HFF-Myc (cell line): Measurements from ENCODE around the gene RAB21.
A peak's percentile ranks its signal among the peaks of the same experiment; 100 is the strongest.
"Not testable (repeated sequence)": the region's sequence is repeated elsewhere in the genome, so short reads cannot be mapped to it uniquely, and the experiment has no call there.

Experiments used
- DNase-seq: peaks from one replicate; pipeline ENCODE4 v3.0.0-alpha.2; 2011; ENCODE audit warnings: low read depth; ENCODE audit errors: extremely low read depth
- H3K4me3 ChIP-seq: replicated peaks from 2 replicates; pipeline ENCODE4 v1.5.1; 2011; ENCODE audit warnings: low read depth, mild to moderate bottlenecking, control low read depth, low read length
- TF ChIP-seq, protein P1 (sequence below): IDR thresholded peaks from 2 replicates; pipeline ENCODE4 v1.5.1; 2012; ENCODE audit warnings: mild to moderate bottlenecking, low read depth, low read length, control low read depth; ENCODE audit errors: missing control alignments

Gene RAB21

DNA sequence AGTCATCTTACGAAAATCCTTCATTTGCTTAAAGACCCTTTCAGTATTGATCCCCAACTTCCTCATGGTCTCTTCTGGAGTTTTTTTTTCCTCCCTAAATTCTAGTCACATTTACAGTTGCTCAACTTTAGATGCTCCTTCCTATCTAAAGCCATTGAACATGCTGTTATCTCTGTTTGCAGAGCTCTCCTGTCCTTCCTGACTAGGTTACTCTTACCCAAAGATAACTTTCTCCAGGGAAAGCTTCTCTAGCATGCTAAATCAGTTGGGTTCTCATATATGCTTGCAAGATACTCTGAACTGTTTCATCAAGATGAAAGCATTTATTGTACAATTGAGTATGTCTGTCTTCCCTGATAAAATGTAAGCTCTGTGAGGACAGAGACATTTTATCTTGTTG, 1.8 kb upstream of the RAB21 start:
- TF ChIP-seq, protein P1, sequence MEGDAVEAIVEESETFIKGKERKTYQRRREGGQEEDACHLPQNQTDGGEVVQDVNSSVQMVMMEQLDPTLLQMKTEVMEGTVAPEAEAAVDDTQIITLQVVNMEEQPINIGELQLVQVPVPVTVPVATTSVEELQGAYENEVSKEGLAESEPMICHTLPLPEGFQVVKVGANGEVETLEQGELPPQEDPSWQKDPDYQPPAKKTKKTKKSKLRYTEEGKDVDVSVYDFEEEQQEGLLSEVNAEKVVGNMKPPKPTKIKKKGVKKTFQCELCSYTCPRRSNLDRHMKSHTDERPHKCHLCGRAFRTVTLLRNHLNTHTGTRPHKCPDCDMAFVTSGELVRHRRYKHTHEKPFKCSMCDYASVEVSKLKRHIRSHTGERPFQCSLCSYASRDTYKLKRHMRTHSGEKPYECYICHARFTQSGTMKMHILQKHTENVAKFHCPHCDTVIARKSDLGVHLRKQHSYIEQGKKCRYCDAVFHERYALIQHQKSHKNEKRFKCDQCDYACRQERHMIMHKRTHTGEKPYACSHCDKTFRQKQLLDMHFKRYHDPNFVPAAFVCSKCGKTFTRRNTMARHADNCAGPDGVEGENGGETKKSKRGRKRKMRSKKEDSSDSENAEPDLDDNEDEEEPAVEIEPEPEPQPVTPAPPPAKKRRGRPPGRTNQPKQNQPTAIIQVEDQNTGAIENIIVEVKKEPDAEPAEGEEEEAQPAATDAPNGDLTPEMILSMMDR, result no peak
- DNase-seq, result no peak
- H3K4me3 ChIP-seq, result no peak overlapping the region

- H3K4me3 ChIP-seq, result peak overlapping the region; percentile 98
- DNase-seq, result no peak
- TF ChIP-seq, protein P1, result no peak
Observed at GRCh38 chr12:71755146-71755892, 656 bp downstream of the RAB21 start.

DNA sequence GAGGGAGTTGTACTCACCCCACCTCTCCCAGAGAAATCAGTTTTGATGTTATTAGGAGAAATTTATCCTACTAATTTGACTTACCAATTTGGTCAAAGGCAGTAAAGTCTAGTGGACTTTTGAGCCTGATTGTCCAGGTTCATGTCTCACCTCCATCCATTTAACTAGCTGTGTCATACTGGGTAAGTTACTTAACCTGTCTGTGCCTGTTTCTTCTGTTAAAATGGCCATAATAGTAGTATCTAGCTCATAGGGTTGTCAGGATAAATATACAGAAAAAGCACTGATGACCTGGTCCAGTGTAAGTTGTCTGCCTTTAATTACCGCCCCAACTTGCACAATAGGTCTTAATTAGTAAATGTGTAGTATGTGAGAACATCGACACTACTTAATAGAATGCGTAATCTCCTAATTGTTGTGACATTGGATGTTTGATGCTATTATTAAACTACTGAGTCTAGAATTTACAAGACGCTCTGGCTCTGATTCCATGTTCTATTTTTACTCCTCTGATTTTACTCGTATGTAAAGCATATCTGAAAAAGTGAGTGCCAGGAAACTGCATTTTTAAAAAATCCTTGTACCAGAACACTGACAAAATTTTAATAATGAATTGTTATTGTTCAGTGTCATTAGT, 1.5 kb downstream of the RAB21 start:
- peak overlapping the region; percentile 98 for H3K4me3 ChIP-seq
- no peak for DNase-seq
- TF ChIP-seq, protein P1, result no peak

GRCh38 chr12:71759941-71760340, 5.3 kb downstream of the RAB21 start:
- TF ChIP-seq, protein P1, result no peak
- DNase-seq, result no peak
- H3K4me3 ChIP-seq, result no peak overlapping the region

DNA sequence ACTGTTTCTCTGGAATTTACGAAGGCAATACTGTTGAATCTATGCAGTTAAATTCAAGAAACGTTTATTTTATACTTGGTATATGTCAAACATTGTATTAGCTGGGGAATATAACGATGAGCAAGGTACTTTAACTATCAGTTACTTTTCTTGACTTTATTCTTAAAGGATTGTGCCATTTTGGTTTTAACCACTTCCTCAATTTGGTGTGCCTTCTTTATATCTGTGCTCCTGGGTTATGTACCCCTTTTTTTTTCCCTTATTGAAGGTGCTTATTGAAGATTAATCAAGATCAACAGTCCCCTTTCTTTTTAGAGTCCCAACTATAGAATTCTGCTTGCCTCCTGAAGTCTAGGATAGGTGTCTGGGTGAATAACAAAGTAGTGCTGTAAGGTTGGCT, 5.8 kb downstream of the RAB21 start:
- no peak for DNase-seq
- H3K4me3 ChIP-seq, result no peak overlapping the region
- TF ChIP-seq, protein P1, result no peak

- not testable (repeated sequence) for H3K4me3 ChIP-seq
Observed at GRCh38 chr12:71761354-71761753, 6.7 kb downstream of the RAB21 start.

DNA sequence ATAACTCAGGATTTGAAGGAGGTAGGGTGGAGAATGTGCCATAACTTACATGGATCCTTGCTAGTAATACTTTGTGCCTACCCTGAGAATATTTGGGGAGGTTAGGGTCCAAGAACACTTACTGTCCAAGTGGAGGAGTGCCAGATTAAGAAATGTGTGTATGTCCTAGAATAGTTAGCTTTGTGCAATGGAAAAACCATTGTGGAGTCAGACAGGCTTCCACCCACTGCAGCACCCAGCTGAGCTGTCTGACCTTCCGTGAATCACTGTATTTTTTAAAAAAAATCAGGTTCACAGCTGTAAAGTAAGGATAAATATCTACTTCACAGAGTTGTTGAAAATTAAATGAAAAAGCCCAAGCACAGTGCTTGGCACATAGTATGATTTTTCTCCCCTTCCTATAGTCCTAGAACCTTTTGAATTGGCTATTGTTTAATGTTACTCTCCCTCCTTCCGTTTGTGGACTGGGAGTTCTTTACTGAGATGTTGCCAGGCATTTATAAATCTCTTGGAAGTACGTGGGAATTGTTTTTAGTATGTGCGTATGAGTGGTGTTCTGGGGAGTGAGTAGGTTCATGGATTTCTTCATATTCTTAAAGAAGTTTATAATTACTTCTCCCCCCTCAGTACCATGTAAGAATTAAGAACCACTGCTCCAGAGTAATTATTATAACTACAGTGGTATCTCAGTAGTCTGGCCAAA, 9.2 kb downstream of the RAB21 start:
- H3K4me3 ChIP-seq, result no peak overlapping the region
- TF ChIP-seq, protein P1, result no peak
- DNase-seq, result no peak

More at GRCh38 chr12:71761354-71761753, 6.7 kb downstream of the RAB21 start:
- not testable (repeated sequence) for DNase-seq
